K562 (cell line): ENCODE results near the gene GALNT9. TPM values are rescaled to one million over a fixed set of nuclear protein-coding genes. Genes with fewer than 3 reads are reported as not detected.

Experiments
- ATAC-seq: fragments of 200-7000 bp; cut with Tn5 transposase; 3 replicates; pipeline ENCODE4 v1.9.1; 2020; ENCODE audit warnings: moderate library complexity
- BruUV-seq: library from RNA; stranded (reverse); fragments of 400-500 nt; replicated peaks from 2 replicates; lab custom pipeline; 2021; lab: Mats Ljungman, UMichigan
- CTCF ChIA-PET: fragments of 300-600 bp; formaldehyde crosslinking; extraction: SDS; loops from one replicate; lab custom pipeline; 2021; ENCODE audit warnings: low intra/inter-chr PET ratio; lab: Yijun Ruan, JAX
- POLR2A ChIA-PET: fragments of 300-600, 350-650 bp; sonication (Branson Sonifier 250); formaldehyde crosslinking; extraction: SDS; loops from one replicate; lab custom pipeline; 2021; ENCODE audit warnings: antibody characterized with exemption, inconsistent platforms; lab: Yijun Ruan, JAX
- DNase-seq, 4 experiments: peaks; one replicate each; pipeline versions ENCODE4 v3.0.0 to v3.0.0-alpha.2; 2011 to 2018; ENCODE audit warnings: low spot score in 3 of 4, mixed read lengths in 3 of 4; ENCODE audit errors: extremely low read depth in 1 of 4
- FAIRE-seq: peaks from 2 replicates; lab custom pipeline; 2011; peaks lifted over from hg19 to GRCh38; lab: Jason Lieb, UNC
- H2AFZ ChIP-seq: 2 replicates; pipeline ENCODE4 v1.6.0; 2011; ENCODE audit warnings: low read depth, low read length, control low read depth, inconsistent platforms
- H3K27ac ChIP-seq: fragments of 200-600 bp; 3 replicates; pipeline ENCODE4 v1.8.0; 2011; ENCODE audit warnings: low read depth, mild to moderate bottlenecking, control low read depth, inconsistent platforms, low read length, moderate library complexity, mixed read lengths; ENCODE audit errors: extremely low read depth
- H3K27me3 ChIP-seq, 2 experiments: fragments of 300-600 bp in 1 of 2; 2 replicates in 1 of 2; 3 replicates in 1 of 2; pipeline versions ENCODE4 v1.6.0 to v1.8.0; 2011; ENCODE audit warnings: inconsistent platforms in 2 of 2, low read length in 2 of 2, mild to moderate bottlenecking in 1 of 2, mixed read lengths in 1 of 2, moderate library complexity in 1 of 2; ENCODE audit not compliant: control insufficient read depth in 2 of 2, insufficient read depth in 2 of 2
- H3K36me3 ChIP-seq: fragments of 300-600 bp; 3 replicates; pipeline ENCODE4 v1.8.0; 2011; ENCODE audit warnings: mild to moderate bottlenecking, low read length, inconsistent platforms; ENCODE audit not compliant: control insufficient read depth, insufficient read depth
- H3K4me1 ChIP-seq, 2 experiments: fragments of 200-600 bp in 1 of 2; replicated peaks in 1 of 2; 2 replicates in 1 of 2; 3 replicates in 1 of 2; pipeline versions ENCODE4 v1.5.1 to v1.8.0; 2011; ENCODE audit warnings: inconsistent platforms in 2 of 2, low read length in 2 of 2, mild to moderate bottlenecking in 1 of 2, mixed read lengths in 1 of 2, moderate library complexity in 1 of 2; ENCODE audit not compliant: control insufficient read depth in 2 of 2, insufficient read depth in 2 of 2
- H3K4me2 ChIP-seq: 2 replicates; pipeline ENCODE4 v1.6.1; 2011; ENCODE audit warnings: low read length, control low read depth, inconsistent platforms, mixed read lengths; ENCODE audit not compliant: insufficient read depth
- H3K4me3 ChIP-seq: fragments of 200-600 bp; sonication (generic), shearing (Covaris generic); 2 replicates; pipeline ENCODE4 v1.5.1; 2016; ENCODE audit warnings: control low read depth, inconsistent platforms
- H3K79me2 ChIP-seq: fragments of 200-600 bp; 3 replicates; pipeline ENCODE4 v1.8.0; 2011; ENCODE audit warnings: low read length, inconsistent platforms; ENCODE audit not compliant: control insufficient read depth, insufficient read depth
- H3K9ac ChIP-seq, 2 experiments: 2 replicates each; pipeline versions ENCODE4 v1.6.0 to v1.6.1; 2011; ENCODE audit warnings: low read depth in 2 of 2, low read length in 2 of 2, control low read depth in 1 of 2, inconsistent platforms in 1 of 2, mild to moderate bottlenecking in 1 of 2, mixed read lengths in 1 of 2; ENCODE audit not compliant: insufficient read depth in 1 of 2
- H3K9me1 ChIP-seq: one replicate; pipeline ENCODE4 v1.6.0; 2011; ENCODE audit warnings: inconsistent platforms, mild to moderate bottlenecking, low read length, moderate library complexity; ENCODE audit not compliant: control insufficient read depth, insufficient read depth
- H3K9me3 ChIP-seq: replicated peaks from 2 replicates; pipeline ENCODE4 v1.5.1; 2011; ENCODE audit warnings: low read depth, low read length, inconsistent platforms; ENCODE audit not compliant: control insufficient read depth, insufficient read depth
- H4K20me1 ChIP-seq: replicated peaks from 2 replicates; pipeline ENCODE4 v1.6.1; 2011; ENCODE audit warnings: low read length, inconsistent platforms, mixed read lengths; ENCODE audit not compliant: control insufficient read depth, insufficient read depth
- CHD2 ChIP-seq: IDR thresholded peaks from 2 replicates; pipeline ENCODE4 v1.6.1; 2011; ENCODE audit warnings: low read depth, low read length
- PHB2 ChIP-seq: fragments of 450-650 bp; IDR thresholded peaks from 2 replicates; pipeline ENCODE4 v1.6.1; 2017; ENCODE audit warnings: low read depth
- POLR2A ChIP-seq: fragments of 450-650 bp; conservative IDR thresholded peaks from 2 replicates; pipeline ENCODE4 v1.6.1; 2016
- RBM14 ChIP-seq: fragments of 200-400 bp; formaldehyde crosslinking; IDR thresholded peaks from 2 replicates; pipeline ENCODE4 v1.6.1; 2018; ENCODE audit warnings: low read depth, mild to moderate bottlenecking, low read length, moderate library complexity, borderline replicate concordance; ENCODE audit not compliant: insufficient read depth
- TAF7 ChIP-seq: fragments of 450-650 bp; IDR thresholded peaks from 2 replicates; pipeline ENCODE4 v1.6.1; 2016; ENCODE audit warnings: missing genetic modification characterization, missing compliant biosample characterization
- ZC3H4 ChIP-seq: sonication (generic); formaldehyde crosslinking; IDR thresholded peaks from 2 replicates; pipeline ENCODE4 v1.9.0; 2021; ENCODE audit warnings: missing genetic modification reagents, borderline replicate concordance
- ZNF133 ChIP-seq: fragments of 250-450 bp; sonication (Bioruptor Pico); IDR thresholded peaks from 2 replicates; pipeline ENCODE4 v1.4.0; 2020; ENCODE audit warnings: mild to moderate bottlenecking
- ZNF589 ChIP-seq: fragments of 200-800 bp; sonication (Bioruptor generic); IDR thresholded peaks from 2 replicates; pipeline ENCODE4 v1.6.1; 2016; ENCODE audit warnings: low read depth, missing genetic modification characterization, missing compliant biosample characterization
- WGBS: fragments of 100-300 bp; shearing (Covaris generic); methylation state at CpG from one replicate; pipeline ENCODE4 v1.1.6; 2016; ENCODE audit warnings: low coverage, mixed read lengths; ENCODE audit not compliant: insufficient coverage; ENCODE audit errors: missing lambda C conversion rate; 5-methylcytosine and 5-hydroxymethylcytosine counted together
- in situ Hi-C: fragments of 300-500 bp; cut with MboI; formaldehyde crosslinking; loops from 4 replicates; pipeline ENCODE4 v1.15.0; 2018; ENCODE audit warnings: inconsistent platforms, mixed read lengths
- intact Hi-C: fragments of 100-400 bp; cut with micrococcal nuclease; formaldehyde crosslinking; loops from 2 replicates; pipeline ENCODE4 v1.14.2; 2022
- polyA plus RNA-seq, 8 experiments: library from polyadenylated mRNA; depleted of rRNA in 4 of 8; stranded (reverse) in 5 of 8; unstranded in 3 of 8; fragments of >200 nt; fragmentation: Nextera tagmentation in 2 of 8; fragmentation: Illumina TruSeq in 1 of 8; extraction: Ambion mirVana in 2 of 8; extraction: Trizol in 1 of 8; gene quantifications; 2 replicates each; pipeline versions ENCODE4 v1.2.1 to v1.2.3, GENCODE V29; 2011 to 2014; ENCODE audit warnings: inconsistent platforms in 1 of 8, missing spikeins in 1 of 8
- total RNA-seq, 7 experiments: library from RNA; depleted of rRNA in 6 of 7; stranded (reverse); fragments of >200 nt in 6 of 7; fragmentation: Illumina TruSeq in 2 of 7; extraction: Trizol in 2 of 7; gene quantifications; 2 replicates each; pipeline versions ENCODE4 v1.2.1 to v1.2.3, GENCODE V29; 2011 to 2021; ENCODE audit warnings: low replicate concordance in 1 of 7
- TF ChIP-seq, protein P1 (sequence below): fragments of 450-650 bp; IDR thresholded peaks from 2 replicates; pipeline ENCODE4 v1.6.1; 2017; ENCODE audit warnings: antibody characterized with exemption

GALNT9 gene
- total and polyA plus RNA-seq, 9 of the 15 experiments (the other 6 are each of a cell fraction or from before 2014, with no cell fraction given): not detected

DNA sequence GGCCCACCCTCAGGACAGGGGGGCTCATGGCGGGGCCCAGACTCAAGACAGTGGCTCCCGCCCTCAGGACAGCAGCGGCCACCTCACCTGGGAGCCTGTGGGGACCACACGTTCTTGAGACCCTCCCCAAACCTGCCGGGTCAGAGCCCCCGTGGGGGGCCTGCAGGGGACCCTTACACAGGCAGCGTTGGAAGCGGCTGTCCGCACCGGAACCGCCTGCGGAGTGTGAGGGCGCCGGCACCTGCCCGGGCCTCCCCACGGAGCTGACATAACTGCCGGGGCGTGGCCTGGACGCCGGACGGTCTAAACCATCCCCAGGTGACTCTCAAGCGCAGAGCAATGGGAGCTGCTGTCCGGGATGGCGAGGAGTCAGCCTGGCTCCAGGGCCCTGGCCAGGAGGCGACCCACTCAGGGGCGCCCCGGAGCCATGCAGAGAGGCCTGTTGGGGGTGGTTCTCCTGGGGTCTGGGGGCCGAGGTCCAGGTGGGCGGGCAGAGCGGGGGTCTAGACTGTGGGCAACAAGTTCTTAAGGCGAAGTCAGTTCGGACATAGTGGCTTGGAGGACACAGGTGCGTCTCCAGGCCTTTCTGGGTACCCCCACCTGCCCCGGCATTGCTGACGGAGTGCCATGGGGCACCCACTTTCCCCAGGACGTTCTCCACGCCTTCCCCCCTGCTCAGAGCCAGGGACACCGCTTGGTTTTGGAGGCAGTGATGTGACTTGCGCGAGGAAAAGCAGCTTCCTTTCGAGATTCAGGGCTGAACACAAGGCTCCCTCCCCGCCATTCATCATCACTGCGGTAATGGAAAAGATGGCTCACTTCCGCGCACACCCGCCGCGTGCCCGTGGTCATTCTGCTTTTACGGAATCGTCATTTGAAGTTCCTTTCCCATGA is 23.2 kb downstream of the GALNT9 start:
- H2AFZ ChIP-seq: no peak overlapping the region
- no peak for TF ChIP-seq PHB2
- in situ Hi-C loops: no loop called here
- no peak for DNase-seq
- peaks cover 0 to 55% of the 10 kb centered on the region in 2 experiments; a peak in 3 of 5 replicates for H3K27me3 ChIP-seq
- 8% methylated on average over 40 of the region's 51 CpGs for WGBS
- 0 out of 2 replicates have a peak, but pooled peaks cover 2% of the 10 kb centered on the region for H3K9me3 ChIP-seq
- CTCF ChIA-PET: no interaction called here
- POLR2A ChIA-PET: no interaction called here
- no peaks in the 10 kb centered on the region for H4K20me1 ChIP-seq
- FAIRE-seq: no peak
- H3K36me3 ChIP-seq: no peaks in the 10 kb centered on the region
- no TSS peak for BruUV-seq
- H3K9me1 ChIP-seq: no peaks in the 10 kb centered on the region
- H3K4me3 ChIP-seq: no peak overlapping the region
- no peaks in the 10 kb centered on the region for H3K79me2 ChIP-seq
- H3K4me1 ChIP-seq: peaks cover 0 to 10% of the 10 kb centered on the region in 2 experiments; a peak in 2 of 5 replicates
- intact Hi-C loops: no loop called here
- H3K9ac ChIP-seq: no peak overlapping the region
- peak; percentile 78 for ATAC-seq
- no peak overlapping the region for H3K4me2 ChIP-seq
- H3K27ac ChIP-seq: no peak overlapping the region

DNA sequence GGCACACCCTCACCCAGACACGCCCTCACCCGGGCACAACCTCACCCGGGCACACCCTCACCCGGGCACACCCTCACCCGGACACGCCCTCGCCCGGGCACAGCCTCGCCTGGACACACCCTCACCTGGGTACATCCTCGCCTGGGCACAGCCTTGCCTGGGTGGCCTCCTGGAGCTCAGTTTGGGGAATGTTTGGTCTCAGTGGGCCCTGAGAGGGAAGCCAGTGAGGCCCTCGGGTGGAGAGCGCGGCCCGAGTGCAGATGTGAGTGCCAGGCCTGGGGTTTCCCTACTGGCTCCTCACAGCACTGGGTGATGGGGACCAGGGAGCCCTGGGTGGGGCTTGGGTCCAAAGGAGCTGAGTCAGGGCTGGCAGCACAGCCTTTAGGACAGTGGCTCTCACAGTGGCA is 23.8 kb downstream of the GALNT9 start:
- in situ Hi-C loops: no loop called here
- no peak for TF ChIP-seq ZNF589 (CRISPR knock-in tag)
- no peak for TF ChIP-seq RBM14
- TF ChIP-seq ZNF133: no peak
- no peak for TF ChIP-seq POLR2A
- TF ChIP-seq CHD2: no peak
- no peak for TF ChIP-seq ZC3H4
- no peak for TF ChIP-seq TAF7
- TF ChIP-seq, protein P1, sequence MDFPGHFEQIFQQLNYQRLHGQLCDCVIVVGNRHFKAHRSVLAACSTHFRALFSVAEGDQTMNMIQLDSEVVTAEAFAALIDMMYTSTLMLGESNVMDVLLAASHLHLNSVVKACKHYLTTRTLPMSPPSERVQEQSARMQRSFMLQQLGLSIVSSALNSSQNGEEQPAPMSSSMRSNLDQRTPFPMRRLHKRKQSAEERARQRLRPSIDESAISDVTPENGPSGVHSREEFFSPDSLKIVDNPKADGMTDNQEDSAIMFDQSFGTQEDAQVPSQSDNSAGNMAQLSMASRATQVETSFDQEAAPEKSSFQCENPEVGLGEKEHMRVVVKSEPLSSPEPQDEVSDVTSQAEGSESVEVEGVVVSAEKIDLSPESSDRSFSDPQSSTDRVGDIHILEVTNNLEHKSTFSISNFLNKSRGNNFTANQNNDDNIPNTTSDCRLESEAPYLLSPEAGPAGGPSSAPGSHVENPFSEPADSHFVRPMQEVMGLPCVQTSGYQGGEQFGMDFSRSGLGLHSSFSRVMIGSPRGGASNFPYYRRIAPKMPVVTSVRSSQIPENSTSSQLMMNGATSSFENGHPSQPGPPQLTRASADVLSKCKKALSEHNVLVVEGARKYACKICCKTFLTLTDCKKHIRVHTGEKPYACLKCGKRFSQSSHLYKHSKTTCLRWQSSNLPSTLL: no peak

More for the DNA sequence above, 23.8 kb downstream of the GALNT9 start:
- Histone ChIP-seq H3K27ac (no peak overlapping the region), H3K79me2 (no peaks in the 10 kb centered on the region), H4K20me1 (no peaks in the 10 kb centered on the region), H3K27me3 (peaks cover 0 to 49% of the 10 kb centered on the region in 2 experiments; a peak in 3 of 5 replicates), H3K9me3 (no peaks in the 10 kb centered on the region), H3K4me1 (peaks cover 0 to 10% of the 10 kb centered on the region in 2 experiments; a peak in 2 of 5 replicates), H2AFZ (no peak overlapping the region), H3K36me3 (no peaks in the 10 kb centered on the region), H3K4me2 (no peak overlapping the region), H3K4me3 (no peak overlapping the region), H3K9ac (no peak overlapping the region), H3K9me1 (no peaks in the 10 kb centered on the region)
- FAIRE-seq (no peak), DNase-seq (no peak), ATAC-seq (no peak)
- WGBS: 10% methylated on average over 14 of the region's 14 CpGs
- POLR2A ChIA-PET: no interaction called here
- intact Hi-C loops: no loop called here
- BruUV-seq: no TSS peak
- CTCF ChIA-PET: no interaction called here
